Thyroid gland (tissue), 4 donors: ENCODE data around the gene HSPH1.

Experiments
- CTCF ChIP-seq, 6 experiments: fragments of 200-600 bp in 3 of 6; fragments of 450-650 bp in 3 of 6; sonication (generic) in 3 of 6; IDR thresholded peaks; one replicate each; pipeline ENCODE4 v1.5.1; 2016 to 2019; ENCODE audit warnings: antibody characterized with exemption in 6 of 6, mild to moderate bottlenecking in 2 of 6, inconsistent platforms in 1 of 6, moderate library complexity in 1 of 6
- POLR2A ChIP-seq, 2 donors: fragments of 450-650 bp; IDR thresholded peaks; one replicate each; pipeline ENCODE4 v1.6.1; 2017; ENCODE audit warnings: antibody characterized with exemption in 2 of 2, mild to moderate bottlenecking in 2 of 2, moderate library complexity in 1 of 2

- TF ChIP-seq CTCF (IDR thresholded peaks at IDR 0.05) (no peak), POLR2A (IDR thresholded peaks at IDR 0.05) (no peak)
Measured at GRCh38 chr13:31111136-31111535, 50.6 kb downstream of the HSPH1 start.
